Activated CD4-positive, CD25-positive, alpha-beta regulatory T cell (primary cell): ENCODE data around the gene PRIM1.
A peak's percentile ranks its signal among the peaks of the same experiment; 100 is the strongest.
"Not testable (repeated sequence)": the region's sequence is repeated elsewhere in the genome, so short reads cannot be mapped to it uniquely, and the experiment has no call there.

Experiments used
- DNase-seq, 4 experiments: peaks; one replicate each; lab custom pipeline; 2025; lab: John Stamatoyannopoulos, UW

The PRIM1 gene

DNA sequence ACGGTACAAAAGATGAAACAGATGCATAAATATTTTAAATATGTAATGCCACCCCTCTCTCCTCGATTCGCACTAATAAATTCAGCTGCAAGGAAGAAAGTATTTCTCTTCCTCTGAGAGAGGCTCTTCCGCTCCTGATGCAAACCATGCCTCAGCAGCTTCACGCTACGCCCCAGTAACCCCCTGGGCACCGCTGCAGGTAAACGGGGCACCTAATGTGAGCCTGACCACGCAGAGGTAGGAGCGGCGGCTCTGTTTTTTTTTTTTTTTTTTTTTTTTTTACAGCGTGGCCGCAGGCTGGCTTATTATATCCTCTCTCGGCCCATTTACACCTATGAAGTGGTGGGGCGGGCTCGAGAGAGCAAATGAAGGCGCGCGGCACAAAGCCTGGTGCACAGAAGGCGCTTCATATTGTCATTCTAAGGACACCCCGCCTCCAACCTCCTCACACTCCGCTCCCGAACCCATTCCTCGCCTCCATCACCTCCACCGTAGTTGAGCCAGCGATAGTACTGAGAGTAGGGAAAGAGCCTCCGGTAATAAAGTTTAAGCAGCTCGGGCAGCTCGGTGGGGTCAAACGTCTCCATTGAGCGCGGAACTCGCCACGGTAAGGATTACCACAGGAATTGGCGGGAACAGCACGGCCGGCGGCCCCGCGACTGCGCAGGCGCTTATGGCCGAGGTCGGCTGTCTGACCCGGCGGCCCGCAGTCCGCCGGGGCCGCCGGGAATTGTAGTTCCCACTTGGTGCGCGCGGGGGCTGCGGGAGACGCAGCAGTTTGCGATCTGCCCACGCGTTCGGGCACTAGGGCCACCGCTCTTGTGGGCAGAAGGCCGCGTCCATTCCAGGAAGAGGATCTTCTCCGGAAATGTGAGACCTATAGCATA lies at the start of gene PRIM1:
PRIM1 (minus strand) TSS at position 612 of the 887 bp plus-strand sequence; CDS start at position 587, 25 bp downstream.
- DNase-seq = peak; percentile 55 to 72 (median 70)

DNA sequence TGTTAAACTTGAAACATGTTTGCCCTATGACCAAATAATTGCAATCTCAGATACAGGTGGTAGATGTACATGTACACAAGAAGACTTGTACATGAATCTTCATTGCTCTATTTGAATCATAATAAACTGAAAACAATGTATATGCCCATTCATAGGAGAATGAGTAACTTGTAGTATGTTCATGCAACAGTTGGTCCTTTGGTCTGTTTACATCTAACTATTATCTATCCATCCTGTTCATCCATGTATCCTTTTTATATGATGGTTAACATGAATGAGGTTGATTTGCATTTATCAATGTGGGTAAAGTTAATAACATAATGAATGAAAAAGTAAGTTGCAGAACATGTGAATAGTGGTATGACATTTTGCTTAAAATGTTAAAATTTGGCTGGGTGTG lies 48.1 kb upstream of the PRIM1 start:
- no peak for DNase-seq

DNA sequence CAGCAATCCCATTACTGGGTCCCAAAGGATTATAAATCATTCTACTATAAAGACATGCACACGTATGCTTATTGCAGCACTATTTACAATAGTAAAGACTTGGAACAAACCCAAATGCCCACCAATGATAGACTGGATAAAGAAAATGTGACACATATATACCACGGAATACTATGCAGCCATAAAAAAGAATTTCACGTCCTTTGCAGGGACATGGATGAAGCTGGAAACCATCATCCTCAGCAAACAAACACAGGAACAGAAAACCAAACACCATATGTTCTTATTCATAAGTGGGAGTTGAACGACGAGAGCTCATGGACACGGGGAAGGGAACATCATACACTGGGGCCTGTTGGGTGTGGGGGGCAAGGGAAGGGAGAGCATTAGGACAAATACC lies 47.2 kb upstream of the PRIM1 start:
- not testable (repeated sequence) for DNase-seq

GRCh38 chr12:56795791-56796190 lies 43.7 kb upstream of the PRIM1 start:
- not testable (repeated sequence) for DNase-seq

DNA sequence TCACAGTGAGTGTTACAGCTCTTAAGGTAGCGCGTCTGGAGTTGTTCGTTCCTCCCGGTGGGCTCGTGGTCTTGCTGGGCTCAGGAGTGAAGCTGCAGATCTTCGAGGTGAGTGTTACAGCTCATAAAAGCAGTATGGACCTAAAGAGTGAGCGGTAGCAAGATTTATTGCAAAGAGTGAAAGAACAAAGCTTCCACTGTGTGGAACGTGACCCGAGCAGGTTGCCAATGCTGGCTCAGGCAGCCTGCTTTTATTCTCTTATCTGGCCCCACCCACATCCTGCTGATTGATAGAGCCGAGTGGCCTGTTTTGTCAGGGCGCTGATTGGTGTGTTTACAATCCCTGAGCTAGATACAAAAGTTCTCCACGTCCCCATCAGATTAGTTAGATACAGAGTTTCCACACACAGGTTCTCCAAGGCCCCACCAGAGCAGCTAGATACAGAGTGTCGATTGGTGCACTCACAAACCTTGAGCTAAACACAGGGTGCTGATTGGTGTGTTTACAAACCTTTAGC lies 43.0 kb upstream of the PRIM1 start:
- not testable (repeated sequence) for DNase-seq

DNA sequence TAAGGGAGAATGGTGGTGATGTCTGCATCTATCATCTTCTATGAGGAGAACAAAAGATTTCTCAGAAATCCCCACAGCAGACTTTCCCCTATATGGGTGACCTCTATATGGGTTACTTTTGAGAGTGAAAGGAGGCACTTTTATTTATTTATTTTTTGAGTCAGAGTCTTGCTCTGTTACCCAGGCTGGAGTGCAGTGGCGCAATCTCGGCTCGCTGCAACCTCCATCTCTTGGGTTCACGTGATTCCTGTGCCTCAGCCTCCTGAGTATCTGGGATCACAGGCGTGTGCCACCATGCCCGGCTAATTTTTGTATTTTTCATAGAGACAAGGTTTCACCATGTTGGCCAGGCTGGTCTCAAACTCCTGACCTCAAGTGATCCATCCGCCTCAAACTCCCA lies 41.0 kb upstream of the PRIM1 start:
- not testable (repeated sequence) for DNase-seq

DNA sequence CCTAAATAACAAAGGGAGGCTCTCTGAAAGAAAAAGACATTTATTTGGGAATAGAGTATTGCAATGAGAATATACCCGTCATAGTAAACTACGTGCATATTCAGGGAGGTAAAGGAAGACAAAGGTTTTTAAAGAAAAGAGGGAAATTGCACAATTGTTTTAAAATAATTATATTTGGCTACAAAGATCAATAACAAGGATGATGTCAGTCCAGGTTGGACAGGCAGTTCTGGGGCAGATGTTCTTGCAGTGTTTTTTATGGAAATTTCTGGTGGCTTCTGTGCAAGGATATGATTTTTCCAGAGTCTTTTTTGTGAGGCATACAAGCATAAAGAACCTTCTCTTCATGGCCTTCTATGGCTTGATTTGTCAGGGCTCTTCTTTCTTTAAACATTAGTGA lies 40.6 kb upstream of the PRIM1 start:
- DNase-seq = no peak

GRCh38 chr12:56789429-56789828 lies 37.3 kb upstream of the PRIM1 start:
- not testable (repeated sequence) for DNase-seq

- DNase-seq = no peak
These were observed 35.4 kb upstream of the PRIM1 start for GRCh38 chr12:56787498-56787897.

- no peak for DNase-seq
These were observed 33.8 kb upstream of the PRIM1 start for GRCh38 chr12:56785874-56786273.

DNA sequence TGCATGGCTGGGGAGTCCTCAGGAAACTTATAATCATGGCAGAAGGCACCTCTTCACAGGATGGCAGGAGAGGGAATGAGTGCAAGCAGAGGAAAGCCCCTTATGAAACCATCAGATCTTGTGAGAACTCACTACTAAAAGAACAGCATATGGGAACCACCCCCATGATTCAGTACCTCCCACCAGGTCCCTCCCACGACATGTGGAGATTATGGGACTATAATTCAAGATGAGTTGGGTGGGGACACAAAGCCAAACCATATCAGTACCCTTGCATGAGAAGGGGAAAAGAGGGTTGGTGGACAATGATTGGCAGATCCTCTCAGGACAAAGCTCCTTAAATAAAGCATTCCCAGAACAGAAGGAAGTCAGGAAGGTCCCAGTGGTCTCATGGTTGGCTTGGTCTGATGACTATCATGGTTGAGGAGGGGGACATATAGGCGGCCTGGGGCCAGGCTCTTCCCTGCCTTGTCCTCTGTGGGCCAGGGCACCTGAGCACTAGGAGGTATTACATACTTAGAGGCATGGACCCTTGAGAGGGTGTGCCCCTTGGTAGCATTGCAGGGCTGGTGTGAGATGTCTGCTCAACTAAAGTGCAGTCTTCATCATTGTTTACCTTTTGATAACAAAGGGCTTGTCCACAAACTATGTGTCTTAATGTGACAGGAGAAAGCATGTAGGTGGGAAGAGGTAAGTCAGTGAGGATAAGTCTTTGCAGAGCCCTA lies 33.2 kb upstream of the PRIM1 start:
- DNase-seq = no peak

- DNase-seq = no peak
These were observed 29.6 kb upstream of the PRIM1 start for GRCh38 chr12:56781726-56782125.

DNA sequence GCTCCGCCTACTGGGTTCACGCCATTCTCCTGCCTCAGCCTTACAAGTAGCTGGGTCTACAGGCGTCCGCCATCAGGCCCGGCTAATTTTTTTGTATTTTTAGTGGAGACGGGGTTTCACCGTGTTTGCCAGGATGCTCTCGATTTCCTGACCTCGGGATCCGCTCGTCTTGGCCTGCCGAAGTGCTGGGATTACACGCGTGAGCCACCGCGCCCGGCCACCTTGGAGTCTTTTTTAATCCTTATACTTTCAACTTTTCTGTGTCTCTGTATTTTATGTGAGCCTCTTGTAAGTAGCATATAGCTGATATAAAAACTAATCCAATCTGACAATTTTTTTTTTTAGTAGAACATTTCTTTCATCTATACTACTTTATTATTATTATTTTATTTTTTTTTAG lies 26.6 kb upstream of the PRIM1 start:
- DNase-seq = no peak

GRCh38 chr12:56776654-56777053 lies 24.5 kb upstream of the PRIM1 start:
- DNase-seq = no peak

GRCh38 chr12:56775638-56776037 lies 23.5 kb upstream of the PRIM1 start:
- no peak for DNase-seq

- no peak for DNase-seq
These were observed 21.0 kb upstream of the PRIM1 start for GRCh38 chr12:56773113-56773512.

DNA sequence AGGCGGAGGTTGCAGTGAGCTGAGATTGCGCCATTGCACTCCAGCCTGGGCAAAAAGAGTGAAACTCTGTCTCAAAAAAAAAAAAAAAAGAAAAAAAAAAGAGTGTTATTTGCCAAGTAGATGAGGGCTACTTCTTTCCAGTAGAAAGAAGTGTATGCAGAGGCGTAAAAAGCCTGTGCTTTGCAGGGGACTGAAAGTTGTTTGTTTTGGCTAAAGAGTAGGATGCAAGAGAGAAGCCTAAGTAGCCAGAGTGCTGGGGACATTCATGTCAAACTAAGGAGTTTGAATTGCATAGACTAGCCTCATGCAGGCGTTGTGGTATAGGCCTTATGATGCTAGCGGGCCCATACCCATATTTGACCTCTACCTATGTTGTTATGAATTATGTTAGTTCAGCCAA lies 20.5 kb upstream of the PRIM1 start:
- DNase-seq = no peak

GRCh38 chr12:56769868-56770267 lies 17.7 kb upstream of the PRIM1 start:
- no peak for DNase-seq

GRCh38 chr12:56768424-56768823 lies 16.3 kb upstream of the PRIM1 start:
- no peak for DNase-seq

DNA sequence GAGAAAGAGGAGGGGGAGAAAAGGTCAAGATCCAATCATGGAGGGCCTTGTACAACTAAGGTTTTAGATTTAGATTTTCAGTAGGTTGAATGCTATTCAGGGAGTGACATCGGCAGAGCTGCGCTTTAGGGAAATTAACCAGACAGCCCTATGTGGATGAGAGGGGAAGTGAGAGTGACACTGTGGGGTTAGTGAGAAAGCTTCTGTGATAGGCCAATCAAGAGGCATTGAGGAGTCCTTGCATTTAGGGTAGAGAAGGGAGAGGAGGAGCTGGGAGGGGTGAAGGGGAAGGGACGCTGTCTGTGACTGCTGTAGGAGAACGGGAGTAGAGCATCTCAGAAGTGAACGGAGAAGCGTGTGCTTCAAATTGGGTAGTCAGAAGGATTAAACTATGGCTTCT lies 14.4 kb upstream of the PRIM1 start:
- DNase-seq = no peak

- DNase-seq = no peak
These were observed 11.9 kb upstream of the PRIM1 start for GRCh38 chr12:56763753-56764657.

DNA sequence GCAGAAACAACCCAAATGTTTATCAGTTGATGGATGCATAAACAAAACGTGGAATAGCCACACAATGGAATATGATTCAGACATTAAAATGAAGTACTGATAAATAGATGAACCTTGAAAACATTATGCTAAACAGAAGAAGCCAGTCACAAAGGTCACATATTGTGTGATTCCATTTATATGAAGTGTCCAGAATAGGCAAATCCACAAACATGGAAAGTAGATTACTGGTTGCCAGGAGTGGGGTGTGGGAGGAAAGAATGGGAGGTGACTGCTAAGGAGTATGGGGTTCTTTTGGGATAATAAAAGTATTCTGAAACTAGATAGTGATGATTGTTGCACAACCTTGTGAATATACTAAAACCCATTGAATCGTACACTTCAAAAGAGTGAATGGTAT lies 9.7 kb upstream of the PRIM1 start:
- no peak for DNase-seq
